Measurements from ENCODE around the gene FOXP1. TPM values are rescaled to one million over a fixed set of nuclear protein-coding genes. Genes with fewer than 3 reads are reported as not detected.

Gene FOXP1
- total RNA-seq, 2 experiments from 2014 or later: 493 to 508 TPM

DNA sequence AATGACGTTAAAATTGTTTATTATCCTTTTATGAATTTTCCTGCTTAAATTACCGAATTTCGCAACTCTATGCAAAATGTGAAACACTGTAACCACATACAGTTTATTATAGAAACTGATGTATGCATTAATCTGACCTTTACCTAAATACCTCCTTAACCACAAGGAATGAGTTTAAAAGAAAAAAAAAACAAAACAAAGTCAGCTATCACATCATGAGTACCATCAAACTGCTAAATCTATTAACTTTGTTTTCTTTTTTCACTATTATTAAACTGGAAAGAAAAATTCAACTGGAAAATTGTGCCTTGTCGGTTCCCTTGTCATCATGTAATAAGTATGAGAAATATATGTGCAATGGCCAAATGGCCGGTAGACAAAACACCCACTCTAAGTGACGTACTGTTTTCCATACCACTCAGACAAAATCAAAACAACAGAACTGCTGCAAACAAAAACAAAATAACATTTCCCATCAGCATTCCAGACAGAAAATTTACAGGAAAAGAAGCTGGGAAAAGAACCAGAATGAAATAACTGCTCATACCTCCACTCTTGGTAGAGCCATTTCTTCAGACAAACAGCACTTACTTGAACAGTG is 415.3 kb downstream of the FOXP1 start:
- ATAC-seq (ENCODE audit: poor library complexity) (no peak), DNase-seq (no peak)
- H3K4me3 Mint-ChIP-seq: no peak overlapping the region
- no peaks in the 10 kb centered on the region for H3K27me3 Mint-ChIP-seq
- intact Hi-C loops (cut with DNase I, micrococcal nuclease): no loop called here
- peaks cover 63% of the 10 kb centered on the region for H3K4me1 Mint-ChIP-seq (ENCODE audit: low read depth)
- H3K9me3 Mint-ChIP-seq: no peaks in the 10 kb centered on the region
- H3K27ac Mint-ChIP-seq: peak overlapping the region; percentile 12
- CTCF ChIA-PET: interaction anchor here (1.5 kb wide), 1 partner anchor 19 kb away, joined by 4 read pairs; no protein-coding TSS in a partner anchor
- Histone ChIP-seq H3K4me3 (ENCODE audit: low read length) (no peak overlapping the region), H3K27me3 (ENCODE audit: control insufficient read depth in 1 of 2, insufficient read depth in 2 of 2, low read length in 2 of 2) (no peaks in the 10 kb centered on the region), H3K27ac (ENCODE audit: low read depth in 1 of 2, low read length in 2 of 2) (no peak overlapping the region), H3K9me3 (ENCODE audit: control insufficient read depth in 1 of 2, insufficient read depth in 1 of 2, low read length in 2 of 2) (no peaks in the 10 kb centered on the region), H3K36me3 (ENCODE audit: insufficient read depth, low read length) (peaks cover 23% of the 10 kb centered on the region), H3K4me1 (ENCODE audit: insufficient read depth, low read length) (no peaks in the 10 kb centered on the region)
- TF ChIP-seq, protein P1, sequence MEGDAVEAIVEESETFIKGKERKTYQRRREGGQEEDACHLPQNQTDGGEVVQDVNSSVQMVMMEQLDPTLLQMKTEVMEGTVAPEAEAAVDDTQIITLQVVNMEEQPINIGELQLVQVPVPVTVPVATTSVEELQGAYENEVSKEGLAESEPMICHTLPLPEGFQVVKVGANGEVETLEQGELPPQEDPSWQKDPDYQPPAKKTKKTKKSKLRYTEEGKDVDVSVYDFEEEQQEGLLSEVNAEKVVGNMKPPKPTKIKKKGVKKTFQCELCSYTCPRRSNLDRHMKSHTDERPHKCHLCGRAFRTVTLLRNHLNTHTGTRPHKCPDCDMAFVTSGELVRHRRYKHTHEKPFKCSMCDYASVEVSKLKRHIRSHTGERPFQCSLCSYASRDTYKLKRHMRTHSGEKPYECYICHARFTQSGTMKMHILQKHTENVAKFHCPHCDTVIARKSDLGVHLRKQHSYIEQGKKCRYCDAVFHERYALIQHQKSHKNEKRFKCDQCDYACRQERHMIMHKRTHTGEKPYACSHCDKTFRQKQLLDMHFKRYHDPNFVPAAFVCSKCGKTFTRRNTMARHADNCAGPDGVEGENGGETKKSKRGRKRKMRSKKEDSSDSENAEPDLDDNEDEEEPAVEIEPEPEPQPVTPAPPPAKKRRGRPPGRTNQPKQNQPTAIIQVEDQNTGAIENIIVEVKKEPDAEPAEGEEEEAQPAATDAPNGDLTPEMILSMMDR (IDR thresholded peaks at IDR 0.05): no peak
- POLR2A ChIA-PET: no interaction called here
- H3K36me3 Mint-ChIP-seq (ENCODE audit: low read depth): peaks cover 92% of the 10 kb centered on the region

DNA sequence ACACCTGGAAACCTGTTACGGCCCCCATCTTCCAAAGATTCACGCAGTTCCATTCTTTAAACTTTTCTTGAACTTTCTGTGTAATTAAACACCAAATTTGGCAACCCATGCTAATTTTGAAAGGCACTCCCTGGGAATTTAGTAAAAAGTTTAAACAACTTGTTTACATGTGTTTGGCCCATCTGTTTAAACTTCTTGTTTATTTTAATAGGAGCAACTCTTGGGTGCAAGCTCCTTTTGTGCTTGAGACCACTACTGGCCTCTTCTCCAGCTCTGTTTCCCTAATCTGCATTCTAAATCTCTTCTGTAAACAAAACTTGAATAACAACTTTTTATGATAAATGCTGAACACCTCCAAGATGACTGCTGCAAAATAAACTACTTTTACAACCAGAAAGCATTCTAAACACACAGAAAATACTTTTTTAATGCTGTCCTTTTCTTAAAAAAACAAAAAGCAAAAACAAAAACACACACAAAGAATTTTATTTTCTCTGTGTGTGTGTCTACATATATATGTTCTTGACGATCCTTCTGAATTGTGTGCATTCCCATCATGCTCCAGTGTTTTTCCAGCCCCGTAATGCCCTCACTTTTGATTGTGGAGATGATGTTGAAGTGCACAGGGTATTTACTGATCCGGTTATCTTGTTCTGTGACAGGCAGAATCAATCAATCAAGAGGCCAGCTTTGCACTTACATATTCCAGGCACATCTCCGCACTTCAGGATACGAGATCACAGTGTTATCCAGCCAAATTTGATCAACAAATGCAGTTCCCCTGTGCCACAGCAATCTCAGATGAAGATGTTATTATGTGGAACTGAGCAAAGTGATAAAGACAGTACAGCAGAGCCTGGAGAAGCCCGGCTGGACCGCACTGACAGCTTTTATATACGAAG is 416.9 kb downstream of the FOXP1 start:
- H3K4me3 ChIP-seq (ENCODE audit: low read length): no peak overlapping the region
- no peaks in the 10 kb centered on the region for H3K9me3 Mint-ChIP-seq
- H3K27ac Mint-ChIP-seq: peak overlapping the region; percentile 66
- no peak overlapping the region for H3K27ac ChIP-seq (ENCODE audit: low read depth in 1 of 2, low read length in 2 of 2)
- no peaks in the 10 kb centered on the region for H3K4me1 ChIP-seq (ENCODE audit: insufficient read depth, low read length)
- CTCF ChIA-PET: no interaction called here
- no peaks in the 10 kb centered on the region for H3K9me3 ChIP-seq (ENCODE audit: control insufficient read depth in 1 of 2, insufficient read depth in 1 of 2, low read length in 2 of 2)
- H3K4me3 Mint-ChIP-seq: no peak overlapping the region
- DNase-seq (no peak), ATAC-seq (ENCODE audit: poor library complexity) (no peak)
- no peaks in the 10 kb centered on the region for H3K27me3 ChIP-seq (ENCODE audit: control insufficient read depth in 1 of 2, insufficient read depth in 2 of 2, low read length in 2 of 2)
- TF ChIP-seq, protein P1 (IDR thresholded peaks at IDR 0.05): no peak
- POLR2A ChIA-PET: interaction anchor here (0.8 kb wide), 1 partner anchor 218 kb away, joined by 3 read pairs; no protein-coding TSS in a partner anchor
- peaks cover 15% of the 10 kb centered on the region for H3K36me3 ChIP-seq (ENCODE audit: insufficient read depth, low read length)
- H3K27me3 Mint-ChIP-seq: no peaks in the 10 kb centered on the region
- intact Hi-C loops (cut with DNase I, micrococcal nuclease): no loop called here
- peaks cover 70% of the 10 kb centered on the region for H3K4me1 Mint-ChIP-seq (ENCODE audit: low read depth)
- H3K36me3 Mint-ChIP-seq (ENCODE audit: low read depth): peaks cover 91% of the 10 kb centered on the region

DNA sequence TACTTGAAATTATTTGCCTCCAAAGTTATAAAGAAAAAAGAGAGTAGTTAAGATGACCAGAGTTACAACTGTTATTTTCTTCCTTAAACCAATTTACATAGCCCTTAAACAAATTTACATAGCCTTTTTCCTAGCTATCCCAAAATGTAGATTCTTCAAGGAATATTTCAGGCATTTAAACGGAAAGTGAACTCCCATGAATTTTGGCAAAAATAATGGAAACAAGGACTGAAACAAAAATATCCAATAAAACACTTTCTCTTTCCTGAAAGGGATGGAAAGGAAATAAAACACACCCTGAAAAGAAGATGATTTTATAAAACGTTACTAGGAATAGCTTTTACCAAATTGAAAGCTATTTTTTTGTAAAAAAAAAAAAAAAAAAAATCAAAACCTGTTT is 418.6 kb downstream of the FOXP1 start:
- Histone ChIP-seq H3K36me3 (ENCODE audit: insufficient read depth, low read length) (peaks cover 15% of the 10 kb centered on the region), H3K9me3 (ENCODE audit: control insufficient read depth in 1 of 2, insufficient read depth in 1 of 2, low read length in 2 of 2) (no peaks in the 10 kb centered on the region), H3K27me3 (ENCODE audit: control insufficient read depth in 1 of 2, insufficient read depth in 2 of 2, low read length in 2 of 2) (no peaks in the 10 kb centered on the region), H3K4me3 (ENCODE audit: low read length) (no peak overlapping the region), H3K27ac (ENCODE audit: low read depth in 1 of 2, low read length in 2 of 2) (no peak overlapping the region), H3K4me1 (ENCODE audit: insufficient read depth, low read length) (peaks cover 6% of the 10 kb centered on the region)
- ATAC-seq (ENCODE audit: poor library complexity) (no peak), DNase-seq (no peak)
- ChIA-PET CTCF (interaction anchor here (0.9 kb wide), 1 partner anchor 95 kb away, joined by 3 read pairs; no protein-coding TSS in a partner anchor), POLR2A (interaction anchor here (0.7 to 1.2 kb wide), 2 partner anchors 34 to 65 kb away, joined by 3 to 4 read pairs; no protein-coding TSS in a partner anchor)
- no peak overlapping the region for H3K4me3 Mint-ChIP-seq
- peaks cover 71% of the 10 kb centered on the region for H3K4me1 Mint-ChIP-seq (ENCODE audit: low read depth)
- no peaks in the 10 kb centered on the region for H3K27me3 Mint-ChIP-seq
- no peak overlapping the region for H3K27ac Mint-ChIP-seq
- peaks cover 2% of the 10 kb centered on the region for H3K9me3 Mint-ChIP-seq
- TF ChIP-seq, protein P1 (IDR thresholded peaks at IDR 0.05): no peak
- intact Hi-C loops (cut with DNase I, micrococcal nuclease): no loop called here
- H3K36me3 Mint-ChIP-seq (ENCODE audit: low read depth): peaks cover 85% of the 10 kb centered on the region
